AG09309 (cell line): ENCODE measurements around the gene CD72.

Source experiments
- DNase-seq: peaks from one replicate; pipeline ENCODE4 v3.0.0-alpha.2; 2010; ENCODE audit warnings: low read depth
- H3K4me3 ChIP-seq: 2 replicates; pipeline ENCODE4 v1.5.1; 2011; ENCODE audit warnings: mild to moderate bottlenecking, low read depth, low read length, moderate library complexity; ENCODE audit not compliant: control insufficient read depth
- CTCF ChIP-seq: IDR thresholded peaks from 2 replicates; pipeline ENCODE4 v1.5.1; 2011; ENCODE audit warnings: mild to moderate bottlenecking, low read depth, low read length, inconsistent platforms; ENCODE audit not compliant: insufficient read depth, control insufficient read depth; ENCODE audit errors: missing control alignments

CD72 gene

GRCh38 chr9:35560625-35561337 lies 57.4 kb downstream of the CD72 start:
- no peak for DNase-seq
- TF ChIP-seq CTCF = no peak
- H3K4me3 ChIP-seq = no peak overlapping the region
